H9 (cell line): ENCODE data around the gene C16orf74. TPM values are rescaled to one million over a fixed set of nuclear protein-coding genes. Genes with fewer than 3 reads are reported as not detected.

ENCODE experiments used
- DNase-seq: peaks from one replicate; pipeline ENCODE4 v3.0.0-alpha.2; 2017
- H2AFZ ChIP-seq: one replicate; pipeline ENCODE4 v1.6.1; 2013; ENCODE audit warnings: mild to moderate bottlenecking, low read length, control low read depth, moderate library complexity
- H2AK5ac ChIP-seq: 2 replicates; pipeline ENCODE4 v1.6.1; 2013; ENCODE audit warnings: low read length, control low read depth, mixed read lengths; ENCODE audit not compliant: insufficient read length
- H2BK120ac ChIP-seq: one replicate; pipeline ENCODE4 v1.6.1; 2013; ENCODE audit warnings: low read depth, mild to moderate bottlenecking, low read length, control low read depth, inconsistent platforms; ENCODE audit not compliant: poor library complexity, severe bottlenecking
- H2BK12ac ChIP-seq: 2 replicates; pipeline ENCODE4 v1.6.1; 2013; ENCODE audit warnings: low read length, control low read depth, mixed read lengths, low read depth; ENCODE audit not compliant: insufficient read length
- H2BK15ac ChIP-seq: 2 replicates; pipeline ENCODE4 v1.6.1; 2013; ENCODE audit warnings: low read depth, low read length, control low read depth
- H2BK20ac ChIP-seq: one replicate; pipeline ENCODE4 v1.6.1; 2013; ENCODE audit warnings: low read depth, mild to moderate bottlenecking, low read length, control low read depth, inconsistent platforms; ENCODE audit not compliant: poor library complexity, severe bottlenecking
- H2BK5ac ChIP-seq: 2 replicates; pipeline ENCODE4 v1.6.1; 2013; ENCODE audit warnings: low read length, control low read depth, mixed read lengths; ENCODE audit not compliant: insufficient read length
- H3K14ac ChIP-seq: 2 replicates; pipeline ENCODE4 v1.6.1; 2013; ENCODE audit warnings: low read length, control low read depth; ENCODE audit not compliant: insufficient read depth
- H3K18ac ChIP-seq: 2 replicates; pipeline ENCODE4 v1.6.1; 2013; ENCODE audit warnings: low read depth, mild to moderate bottlenecking, mixed read lengths, low read length, control low read depth; ENCODE audit not compliant: insufficient read length
- H3K23ac ChIP-seq: 2 replicates; pipeline ENCODE4 v1.6.1; 2013; ENCODE audit warnings: low read length, control low read depth, mixed read lengths, low read depth; ENCODE audit not compliant: insufficient read length
- H3K23me2 ChIP-seq: 2 replicates; pipeline ENCODE4 v1.6.1; 2013; ENCODE audit warnings: low read depth, mild to moderate bottlenecking, mixed read lengths, low read length, control low read depth; ENCODE audit not compliant: insufficient read length, poor library complexity, severe bottlenecking
- H3K27ac ChIP-seq: 2 replicates; pipeline ENCODE4 v1.5.1; 2013; ENCODE audit warnings: low read length, control low read depth, mixed read lengths, low read depth; ENCODE audit not compliant: insufficient read length
- H3K27me3 ChIP-seq: 2 replicates; pipeline ENCODE4 v1.6.1; 2013; ENCODE audit warnings: low read length, control low read depth, inconsistent platforms; ENCODE audit not compliant: insufficient read depth
- H3K4ac ChIP-seq: 2 replicates; pipeline ENCODE4 v1.6.1; 2013; ENCODE audit warnings: low read depth, mild to moderate bottlenecking, control low read depth, inconsistent platforms, low read length, moderate library complexity
- H3K4me1 ChIP-seq: 2 replicates; pipeline ENCODE4 v1.6.1; 2013; ENCODE audit warnings: low read length, control low read depth, inconsistent platforms; ENCODE audit not compliant: insufficient read depth
- H3K4me2 ChIP-seq: 2 replicates; pipeline ENCODE4 v1.6.1; 2013; ENCODE audit warnings: low read length, control low read depth, mixed read lengths; ENCODE audit not compliant: insufficient read length, insufficient read depth
- H3K56ac ChIP-seq: 2 replicates; pipeline ENCODE4 v1.6.1; 2013; ENCODE audit warnings: low read depth, mild to moderate bottlenecking, mixed read lengths, low read length, control low read depth; ENCODE audit not compliant: insufficient read length
- H3K79me1 ChIP-seq: 2 replicates; pipeline ENCODE4 v1.6.1; 2013; ENCODE audit warnings: low read depth, mild to moderate bottlenecking, moderate library complexity, low read length, control low read depth, inconsistent platforms; ENCODE audit not compliant: insufficient read depth, poor library complexity, severe bottlenecking
- H3K79me2 ChIP-seq: 2 replicates; pipeline ENCODE4 v1.6.1; 2013; ENCODE audit warnings: low read length, control low read depth, inconsistent platforms; ENCODE audit not compliant: insufficient read depth
- H3K9ac ChIP-seq: 2 replicates; pipeline ENCODE4 v1.6.1; 2013; ENCODE audit warnings: low read length, control low read depth, mixed read lengths; ENCODE audit not compliant: insufficient read length; ENCODE audit errors: extremely low read depth
- H3K9me3 ChIP-seq: one replicate; pipeline ENCODE4 v1.6.1; 2013; ENCODE audit warnings: low read depth, low read length, inconsistent platforms; ENCODE audit not compliant: control insufficient read depth
- H3T11ph ChIP-seq: one replicate; pipeline ENCODE4 v1.6.1; 2013; ENCODE audit warnings: mild to moderate bottlenecking, low read length, control low read depth, inconsistent platforms
- H4K20me1 ChIP-seq: one replicate; pipeline ENCODE4 v1.6.1; 2013; ENCODE audit not compliant: control insufficient read depth, insufficient read length, insufficient read depth
- H4K5ac ChIP-seq: 2 replicates; pipeline ENCODE4 v1.6.1; 2013; ENCODE audit warnings: low read depth, mild to moderate bottlenecking, mixed read lengths, low read length, control low read depth; ENCODE audit not compliant: insufficient read length
- H4K8ac ChIP-seq: replicated peaks from 2 replicates; pipeline ENCODE4 v1.6.1; 2013; ENCODE audit warnings: low read length, control low read depth, mixed read lengths, low read depth; ENCODE audit not compliant: insufficient read length
- H4K91ac ChIP-seq: 2 replicates; pipeline ENCODE4 v1.6.1; 2013; ENCODE audit warnings: low read depth, mild to moderate bottlenecking, moderate library complexity, mixed read lengths, low read length, control low read depth; ENCODE audit not compliant: insufficient read length
- H3K27ac Mint-ChIP-seq, 3 experiments: 2 replicates in 2 of 3; 3 replicates in 1 of 3; pipeline ENCODE4 v1.8.0; 2020 to 2021; ENCODE audit warnings: mixed read lengths in 3 of 3, mild to moderate bottlenecking in 1 of 3, moderate library complexity in 1 of 3
- H3K27me3 Mint-ChIP-seq: 2 replicates; pipeline ENCODE4 v1.8.0; 2021; ENCODE audit warnings: low read depth, mild to moderate bottlenecking, moderate library complexity, mixed read lengths
- H3K36me3 Mint-ChIP-seq, 3 experiments: 2 replicates in 2 of 3; 3 replicates in 1 of 3; pipeline ENCODE4 v1.8.0; 2020 to 2021; ENCODE audit warnings: low read depth in 3 of 3, mixed read lengths in 3 of 3; ENCODE audit not compliant: insufficient read depth in 1 of 3
- H3K4me1 Mint-ChIP-seq, 2 experiments: 2 replicates each; pipeline ENCODE4 v1.8.0; 2020; ENCODE audit warnings: mixed read lengths in 2 of 2
- H3K4me3 Mint-ChIP-seq, 2 experiments: 2 replicates in 1 of 2; 3 replicates in 1 of 2; pipeline ENCODE4 v1.8.0; 2020 to 2021; ENCODE audit warnings: mild to moderate bottlenecking in 2 of 2, mixed read lengths in 2 of 2, moderate library complexity in 1 of 2
- H3K9me3 Mint-ChIP-seq, 2 experiments: 2 replicates in 1 of 2; 3 replicates in 1 of 2; pipeline ENCODE4 v1.8.0; 2020; ENCODE audit warnings: mild to moderate bottlenecking in 2 of 2, mixed read lengths in 2 of 2, moderate library complexity in 1 of 2
- CTCF ChIP-seq: fragments of 200-600 bp; sonication (generic); conservative IDR thresholded peaks from 3 replicates; pipeline ENCODE4 v1.8.0; 2021; ENCODE audit warnings: antibody characterized with exemption, mild to moderate bottlenecking
- WGBS: extraction: QIAGEN DNeasy Blood & Tissue Kit; methylation state at CpG from one replicate; pipeline ENCODE4 v1.1.7; 2013; ENCODE audit warnings: missing lambda C conversion rate, low lambda C conversion rate, mixed read lengths; ENCODE audit not compliant: insufficient read length; ENCODE audit errors: extremely low coverage; 5-methylcytosine and 5-hydroxymethylcytosine counted together
- total RNA-seq: library from RNA; stranded (reverse); gene quantifications from 2 replicates; pipeline ENCODE4 v1.2.1, GENCODE V29; 2021

The C16orf74 gene
- total RNA-seq, 1 experiment from 2014 or later, result 5.6 TPM

- Histone ChIP-seq H2AFZ (no peak overlapping the region), H2BK120ac (no peak overlapping the region), H3K79me1 (no peaks in the 10 kb centered on the region), H2BK20ac (no peak overlapping the region), H3K23ac (no peak overlapping the region), H4K20me1 (no peaks in the 10 kb centered on the region), H3K27me3 (no peaks in the 10 kb centered on the region), H3K4me2 (peak overlapping the region; percentile 36), H3K9me3 (no peaks in the 10 kb centered on the region), H4K91ac (no peak overlapping the region), H2BK15ac (no peak overlapping the region), H3K4me1 (no peaks in the 10 kb centered on the region; the same call in 1 of the 2 replicates), H2AK5ac (no peak overlapping the region), H3K4ac (no peak overlapping the region), H3K27ac (no peak overlapping the region), H3K18ac (no peak overlapping the region), H4K8ac (no peak overlapping the region), H4K5ac (no peak overlapping the region), H3T11ph (no peak overlapping the region), H2BK5ac (no peak overlapping the region), H3K14ac (no peak overlapping the region), H3K79me2 (peaks cover 3% of the 10 kb centered on the region; the same call in 1 of the 2 replicates), H3K9ac (peak overlapping the region; percentile 64), H2BK12ac (no peak overlapping the region), H3K23me2 (no peaks in the 10 kb centered on the region), H3K56ac (no peak overlapping the region)
- peaks cover 14 to 30% of the 10 kb centered on the region in 2 experiments for H3K4me1 Mint-ChIP-seq
- DNase-seq, result no peak
- H3K27ac Mint-ChIP-seq, result no peak overlapping the region; a peak in 1 of 7 replicates
- peak overlapping the region; percentile 78 to 89 for H3K4me3 Mint-ChIP-seq
- no peaks in the 10 kb centered on the region for H3K9me3 Mint-ChIP-seq
- TF ChIP-seq CTCF, result 0 out of 3 replicates have a peak, but pooled peaks have one; percentile 13
- WGBS, result no CpG with 5 or more reads among the region's 49 CpGs
- H3K27me3 Mint-ChIP-seq, result peaks cover 23% of the 10 kb centered on the region
- H3K36me3 Mint-ChIP-seq, result peaks cover 3 to 36% (median 35%) of the 10 kb centered on the region in 3 experiments; a peak in 6 of 7 replicates
Measured at GRCh38 chr16:85687651-85688471, 63.0 kb downstream of the C16orf74 start.
